Breast epithelium (tissue), 4 donors: Measurements from ENCODE around the gene SGTA. TPM values are rescaled to one million over a fixed set of nuclear protein-coding genes. Genes with fewer than 3 reads are reported as not detected.

Experiments used
- DNase-seq, 2 donors: peaks; one replicate each; pipeline ENCODE4 v3.0.0-alpha.2; 2019; ENCODE audit warnings: low spot score in 2 of 2
- H3K27ac ChIP-seq, 2 donors: fragments of 200-600 bp; sonication (generic) in 1 of 2; one replicate each; pipeline ENCODE4 v1.5.1; 2016 to 2019; ENCODE audit warnings: mild to moderate bottlenecking in 1 of 2
- H3K27me3 ChIP-seq, 2 donors: fragments of 200-600 bp; sonication (generic) in 1 of 2; one replicate each; pipeline versions ENCODE4 v1.5.1 to v1.6.0; 2017 to 2019; ENCODE audit warnings: control low read depth in 1 of 2, mild to moderate bottlenecking in 1 of 2
- H3K36me3 ChIP-seq: fragments of 200-600 bp; one replicate; pipeline ENCODE4 v1.5.1; 2019
- H3K4me1 ChIP-seq, 2 donors: fragments of 200-600 bp; sonication (generic); one replicate each; pipeline ENCODE4 v1.5.1; 2016 to 2019; ENCODE audit warnings: control low read depth in 1 of 2
- H3K4me3 ChIP-seq, 3 donors: fragments of 200-600 bp; sonication (generic); 1 replicate in 2 of 3; 2 replicates in 1 of 3; pipeline ENCODE4 v1.5.1; 2016 to 2019; ENCODE audit warnings: mild to moderate bottlenecking in 3 of 3, moderate library complexity in 2 of 3
- H3K9me3 ChIP-seq, 2 donors: fragments of 200-600 bp; sonication (generic) in 1 of 2; one replicate each; pipeline ENCODE4 v1.5.1; 2016 to 2019; ENCODE audit warnings: control low read depth in 1 of 2
- CTCF ChIP-seq, 3 donors: fragments of 450-650 bp; IDR thresholded peaks; one replicate each; pipeline ENCODE4 v1.5.1; 2016 to 2017; ENCODE audit warnings: antibody characterized with exemption in 3 of 3, mild to moderate bottlenecking in 3 of 3, moderate library complexity in 3 of 3
- POLR2A ChIP-seq: fragments of 450-650 bp; IDR thresholded peaks from one replicate; pipeline ENCODE4 v1.6.1; 2016; ENCODE audit warnings: antibody characterized with exemption, mild to moderate bottlenecking, moderate library complexity
- POLR2AphosphoS5 ChIP-seq, 3 donors: sonication (generic); formaldehyde crosslinking; IDR thresholded peaks; one replicate each; pipeline ENCODE4 v1.6.1; 2017; ENCODE audit warnings: antibody characterized with exemption in 3 of 3
- intact Hi-C: fragments of 100-400 bp; cut with DNase I; formaldehyde crosslinking; loops from one replicate; pipeline ENCODE4 v1.15.1; 2023; ENCODE audit warnings: low total_unique reads
- total RNA-seq, 3 donors: library from RNA; depleted of rRNA; stranded (reverse); fragments of >200 nt; gene quantifications; one replicate each; pipeline ENCODE4 v1.1.0, GENCODE V29; 2016

Gene SGTA
- total RNA-seq, 3 donors from 2014 or later: 40.3 to 45.2 (median 42.1) TPM

DNA sequence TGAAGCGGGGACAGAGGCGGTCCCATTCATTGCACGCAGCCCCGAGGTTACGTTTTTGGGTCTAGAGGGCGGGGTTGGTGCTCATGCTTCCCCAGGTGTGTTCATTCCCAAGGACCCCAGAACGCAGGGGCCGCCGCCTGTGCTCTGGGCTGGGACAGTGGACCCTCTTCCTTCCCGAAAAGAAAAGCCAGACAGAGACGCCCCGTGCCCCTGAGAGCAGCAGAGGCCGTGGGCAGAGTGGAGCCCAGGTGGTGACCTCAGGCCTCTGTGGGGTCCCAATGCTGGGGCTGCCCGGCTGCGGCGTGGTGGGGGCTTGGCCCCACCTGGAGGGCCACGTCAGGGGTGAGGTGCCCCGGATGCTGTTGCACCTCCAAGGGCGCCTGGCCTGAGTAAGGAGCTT lies 15.4 kb downstream of the SGTA start:
- H3K4me1 ChIP-seq: no peaks in the 10 kb centered on the region
- H3K27ac ChIP-seq: no peak overlapping the region
- no peak for DNase-seq
- no peaks in the 10 kb centered on the region for H3K27me3 ChIP-seq
- no peak for TF ChIP-seq POLR2A
- TF ChIP-seq CTCF (IDR thresholded peaks at IDR 0.05): no peak
- no peak for TF ChIP-seq POLR2AphosphoS5 (IDR thresholded peaks at IDR 0.05)
- intact Hi-C loops: no loop called here
- H3K36me3 ChIP-seq: peaks cover 4% of the 10 kb centered on the region
- no peaks in the 10 kb centered on the region for H3K9me3 ChIP-seq
- no peak overlapping the region for H3K4me3 ChIP-seq

DNA sequence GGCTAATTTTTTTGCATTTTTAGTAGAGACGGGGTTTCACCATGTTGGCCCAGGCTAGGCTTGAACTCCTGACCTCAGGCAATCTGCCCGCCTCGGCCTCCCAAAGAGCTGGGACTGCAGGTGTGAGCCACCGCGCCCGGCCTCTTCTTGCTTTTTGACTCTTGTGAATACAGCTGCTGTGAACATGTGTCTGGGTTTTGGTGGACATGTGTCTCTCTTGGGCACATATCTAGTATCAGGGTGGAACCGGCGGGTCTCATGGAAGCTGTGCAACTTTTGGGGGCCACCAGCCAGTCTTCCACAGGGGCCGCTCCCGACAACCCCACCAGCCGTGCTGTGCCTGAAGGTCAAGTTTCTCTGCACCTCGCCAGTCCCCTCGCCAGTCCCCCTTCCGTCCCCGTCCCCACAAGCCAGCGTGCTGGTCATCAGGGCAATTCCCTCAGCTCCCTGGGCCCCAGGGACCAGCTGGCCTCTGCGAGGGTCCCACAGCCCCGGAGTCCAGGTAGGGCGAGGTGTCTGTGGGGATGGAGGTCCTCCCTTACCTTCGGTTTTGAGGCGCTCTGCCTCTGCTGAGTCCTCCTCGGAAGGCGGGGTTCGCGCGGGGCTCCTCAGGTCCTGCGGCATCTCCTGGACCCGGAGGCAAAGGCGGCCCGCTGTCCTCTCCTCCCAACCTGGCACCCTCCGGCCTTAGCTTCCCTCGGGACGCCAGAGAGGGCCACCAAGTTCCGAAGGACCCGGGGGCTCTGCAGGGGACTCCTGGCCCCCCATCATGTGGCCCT lies 16.3 kb downstream of the SGTA start:
- no peak for TF ChIP-seq POLR2AphosphoS5 (IDR thresholded peaks at IDR 0.05)
- TF ChIP-seq POLR2A: no peak
- TF ChIP-seq CTCF (IDR thresholded peaks at IDR 0.05): no peak
- H3K4me1 ChIP-seq: no peaks in the 10 kb centered on the region
- peaks cover 4% of the 10 kb centered on the region for H3K36me3 ChIP-seq
- H3K27ac ChIP-seq: no peak overlapping the region
- intact Hi-C loops: no loop called here
- H3K27me3 ChIP-seq: no peaks in the 10 kb centered on the region
- no peak overlapping the region for H3K4me3 ChIP-seq
- DNase-seq: no peak
- no peaks in the 10 kb centered on the region for H3K9me3 ChIP-seq

DNA sequence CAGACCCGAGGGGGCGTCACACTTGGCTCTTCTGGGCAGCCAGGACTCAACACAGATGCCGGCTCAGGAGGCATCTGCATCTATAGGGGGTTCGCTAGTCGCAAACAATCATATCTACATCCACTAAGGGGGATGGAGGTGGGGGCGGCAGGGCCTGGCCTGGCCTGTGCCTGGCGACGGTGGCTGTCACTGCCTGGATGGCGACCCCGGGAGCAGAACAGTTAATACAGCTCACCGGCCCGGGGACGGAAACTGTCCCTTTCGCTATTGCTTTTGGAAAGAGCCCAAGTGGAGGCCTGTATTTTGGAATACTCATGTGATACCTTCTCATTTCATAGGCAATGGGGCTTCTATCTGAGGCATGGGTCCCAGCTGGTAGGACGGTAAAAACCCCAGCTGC lies 17.7 kb downstream of the SGTA start:
- H3K9me3 ChIP-seq: no peaks in the 10 kb centered on the region
- no peak for DNase-seq
- H3K27ac ChIP-seq: no peak overlapping the region
- no peak for TF ChIP-seq CTCF (IDR thresholded peaks at IDR 0.05)
- TF ChIP-seq POLR2AphosphoS5 (IDR thresholded peaks at IDR 0.05): no peak
- no peak for TF ChIP-seq POLR2A
- intact Hi-C loops: no loop called here
- no peak overlapping the region for H3K4me3 ChIP-seq
- H3K4me1 ChIP-seq: no peaks in the 10 kb centered on the region
- H3K27me3 ChIP-seq: no peaks in the 10 kb centered on the region
- H3K36me3 ChIP-seq: peaks cover 4% of the 10 kb centered on the region

DNA sequence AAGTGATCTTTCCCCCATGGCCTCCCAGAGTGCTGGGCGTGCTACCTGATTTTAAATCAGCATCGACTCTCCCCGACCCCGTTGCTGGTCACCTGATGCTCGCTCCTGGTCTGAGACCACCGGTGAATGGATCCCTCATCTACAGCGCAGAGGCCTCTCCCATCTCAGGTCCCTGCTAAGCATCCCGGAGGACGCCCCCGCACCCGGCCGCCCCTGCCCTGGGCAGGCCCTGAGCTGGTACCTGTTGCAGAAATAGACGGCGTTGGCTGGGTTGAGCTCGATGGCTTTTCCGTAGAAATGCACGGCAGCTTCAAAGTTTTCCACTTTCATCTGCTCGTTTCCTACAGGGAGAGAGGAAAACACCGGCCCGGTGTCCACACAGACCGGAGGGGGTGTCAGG lies 18.1 kb downstream of the SGTA start:
- Histone ChIP-seq H3K27ac (no peak overlapping the region), H3K9me3 (no peaks in the 10 kb centered on the region), H3K27me3 (no peaks in the 10 kb centered on the region), H3K4me1 (no peaks in the 10 kb centered on the region), H3K36me3 (peaks cover 4% of the 10 kb centered on the region), H3K4me3 (no peak overlapping the region)
- DNase-seq: no peak
- TF ChIP-seq POLR2AphosphoS5 (IDR thresholded peaks at IDR 0.05) (no peak), POLR2A (no peak), CTCF (IDR thresholded peaks at IDR 0.05) (no peak)
- intact Hi-C loops: no loop called here

DNA sequence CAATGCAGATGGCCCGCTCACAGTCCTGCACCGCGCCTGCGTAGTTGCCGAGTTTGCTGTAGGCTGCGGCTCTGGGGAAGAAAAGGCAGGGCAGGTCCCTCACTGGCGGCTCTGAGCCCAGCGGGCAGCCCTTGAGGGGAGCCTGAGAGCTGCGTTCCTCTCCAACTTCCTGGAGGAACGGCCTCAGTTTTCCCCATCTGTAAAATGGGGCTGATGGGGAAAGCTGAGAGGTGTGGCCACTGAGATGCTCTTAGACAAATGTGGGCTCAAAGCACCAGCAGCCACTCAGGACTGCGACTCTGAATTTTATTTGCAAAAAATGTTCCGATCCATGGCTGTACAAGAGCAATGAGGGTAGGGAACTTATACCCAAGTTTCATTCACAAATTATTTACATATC lies 19.4 kb downstream of the SGTA start:
- Histone ChIP-seq H3K36me3 (peaks cover 4% of the 10 kb centered on the region), H3K27ac (no peak overlapping the region), H3K27me3 (no peaks in the 10 kb centered on the region), H3K4me1 (no peaks in the 10 kb centered on the region), H3K4me3 (no peak overlapping the region), H3K9me3 (no peaks in the 10 kb centered on the region)
- DNase-seq: no peak
- TF ChIP-seq POLR2A (no peak), CTCF (IDR thresholded peaks at IDR 0.05) (no peak), POLR2AphosphoS5 (IDR thresholded peaks at IDR 0.05) (no peak)
- intact Hi-C loops: no loop called here
